Activated CD4-positive, CD25-positive, alpha-beta regulatory T cell (primary cell): ENCODE measurements around the gene PFKFB3.
"Not testable (repeated sequence)": the region's sequence is repeated elsewhere in the genome, so short reads cannot be mapped to it uniquely, and the experiment has no call there.

Experiments used
- DNase-seq, 4 experiments: peaks; one replicate each; lab custom pipeline; 2025; lab: John Stamatoyannopoulos, UW

PFKFB3 gene

GRCh38 chr10:6202098-6202683 lies 541 bp upstream of the PFKFB3 start:
- DNase-seq: no peak

- DNase-seq: peak; percentile 31 to 56 (median 34)
Measured at GRCh38 chr10:6203331-6204062, 765 bp downstream of the PFKFB3 start.

GRCh38 chr10:6204063-6204340 lies 1.3 kb downstream of the PFKFB3 start:
- DNase-seq: peak; percentile 14 to 30 (median 28)

- DNase-seq: no peak
Measured at GRCh38 chr10:6204341-6205191, 1.8 kb downstream of the PFKFB3 start.

- DNase-seq: not testable (repeated sequence)
Measured at GRCh38 chr10:6206486-6206885, 3.8 kb downstream of the PFKFB3 start.

- DNase-seq: no peak
Measured at GRCh38 chr10:6207658-6208057, 4.9 kb downstream of the PFKFB3 start.

- no peak for DNase-seq
Measured at GRCh38 chr10:6208799-6209235, 6.1 kb downstream of the PFKFB3 start.

- no peak for DNase-seq
Measured at GRCh38 chr10:6211341-6211670, 8.6 kb downstream of the PFKFB3 start.

- DNase-seq: no peak
Measured at GRCh38 chr10:6211671-6212635, 9.2 kb downstream of the PFKFB3 start.

GRCh38 chr10:6212806-6213205 lies 10.1 kb downstream of the PFKFB3 start:
- DNase-seq: no peak

GRCh38 chr10:6213257-6213905 lies 10.6 kb downstream of the PFKFB3 start:
- DNase-seq: no peak

GRCh38 chr10:6213908-6214307 lies 11.2 kb downstream of the PFKFB3 start:
- DNase-seq: no peak

- DNase-seq: no peak
Measured at GRCh38 chr10:6214612-6215011, 11.9 kb downstream of the PFKFB3 start.

GRCh38 chr10:6215241-6215640 lies 12.5 kb downstream of the PFKFB3 start:
- DNase-seq: no peak

GRCh38 chr10:6215683-6216484 lies 13.2 kb downstream of the PFKFB3 start:
- no peak for DNase-seq

- no peak for DNase-seq
Measured at GRCh38 chr10:6216916-6217315, 14.2 kb downstream of the PFKFB3 start.

- no peak for DNase-seq
Measured at GRCh38 chr10:6217611-6218010, 14.9 kb downstream of the PFKFB3 start.

GRCh38 chr10:6218692-6219493 lies 16.2 kb downstream of the PFKFB3 start:
- DNase-seq: no peak

- DNase-seq: no peak
Measured at GRCh38 chr10:6219494-6219836, 16.7 kb downstream of the PFKFB3 start.
